Activated T-helper 1 cell treated with anti-CD3 and anti-CD28 coated beads, Interleukin-12 subunit alpha, Interleukin-12 subunit beta, Interleukin-2, Interleukin-4 antibody, amounts not matched to agents 30 ng/mL and 10 ng/mL and 1 ng/mL, durations not matched to agents 14 hours and 24 hours and 36 hours (primary cell): Measurements from ENCODE around the gene DCC. TPM values are rescaled to one million over a fixed set of nuclear protein-coding genes. Genes with fewer than 3 reads are reported as not detected.

Source experiments
- DNase-seq: peaks from one replicate; pipeline ENCODE4 v3.0.0; 2021; ENCODE audit warnings: low spot score
- H3K27ac Mint-ChIP-seq: one replicate; pipeline ENCODE4 v1.8.0; 2021; ENCODE audit warnings: mild to moderate bottlenecking, mixed read lengths
- H3K27me3 Mint-ChIP-seq: one replicate; pipeline ENCODE4 v1.8.0; 2022; ENCODE audit warnings: mild to moderate bottlenecking, moderate library complexity, mixed read lengths; ENCODE audit not compliant: insufficient read depth
- H3K36me3 Mint-ChIP-seq: one replicate; pipeline ENCODE4 v1.8.0; 2021; ENCODE audit warnings: low read depth, mixed read lengths
- H3K4me1 Mint-ChIP-seq: one replicate; pipeline ENCODE4 v1.8.0; 2021; ENCODE audit warnings: low read depth, mixed read lengths
- H3K4me3 Mint-ChIP-seq: one replicate; pipeline ENCODE4 v1.8.0; 2021; ENCODE audit warnings: mild to moderate bottlenecking, moderate library complexity, mixed read lengths
- H3K9me3 Mint-ChIP-seq: one replicate; pipeline ENCODE4 v1.8.0; 2021; ENCODE audit warnings: mixed read lengths
- intact Hi-C: fragments of 100-400 bp; cut with micrococcal nuclease; formaldehyde crosslinking; loops from one replicate; pipeline ENCODE4 v1.15.1; 2024
- total RNA-seq: library from RNA; stranded (reverse); gene quantifications from 2 replicates; pipeline ENCODE4 v1.2.3, GENCODE V29; 2022

The DCC gene
- total RNA-seq, 1 donor from 2014 or later, result not detected

- no peaks in the 10 kb centered on the region for H3K4me1 Mint-ChIP-seq
- H3K36me3 Mint-ChIP-seq, result no peaks in the 10 kb centered on the region
- no peak overlapping the region for H3K27ac Mint-ChIP-seq
- DNase-seq, result no peak
- H3K9me3 Mint-ChIP-seq, result peaks cover 12% of the 10 kb centered on the region
- H3K27me3 Mint-ChIP-seq, result no peaks in the 10 kb centered on the region
- intact Hi-C loops, result no loop called here
- no peak overlapping the region for H3K4me3 Mint-ChIP-seq
These were observed 149.7 kb downstream of the DCC start for GRCh38 chr18:52489396-52490306.

GRCh38 chr18:52496426-52496825, 156.4 kb downstream of the DCC start:
- Mint-ChIP-seq H3K27ac (no peak overlapping the region), H3K4me1 (no peaks in the 10 kb centered on the region), H3K36me3 (no peaks in the 10 kb centered on the region), H3K4me3 (no peak overlapping the region), H3K9me3 (peaks cover 8% of the 10 kb centered on the region), H3K27me3 (no peaks in the 10 kb centered on the region)
- intact Hi-C loops, result no loop called here
- DNase-seq, result no peak

DNA sequence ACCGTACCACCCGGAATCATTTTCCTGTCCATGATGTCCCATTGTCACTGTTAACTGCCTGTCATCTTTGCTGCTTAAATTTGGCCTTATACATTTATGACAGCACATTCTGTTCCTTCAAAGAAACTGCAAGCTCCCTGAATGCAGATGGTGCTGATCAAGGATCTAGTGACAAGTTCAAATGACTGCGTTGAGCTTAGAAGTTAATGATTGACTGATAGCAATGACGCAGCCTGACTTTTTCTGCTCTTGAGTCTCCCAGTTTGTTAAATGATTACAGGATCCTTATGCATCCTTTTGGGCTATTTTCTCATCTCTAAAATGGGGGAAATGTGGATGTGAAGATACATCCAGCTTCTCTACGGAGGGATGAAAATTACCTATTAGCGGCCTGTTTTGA, 159.0 kb downstream of the DCC start:
- Mint-ChIP-seq H3K36me3 (no peaks in the 10 kb centered on the region), H3K27ac (no peak overlapping the region), H3K27me3 (no peaks in the 10 kb centered on the region), H3K4me3 (no peak overlapping the region), H3K9me3 (peaks cover 5% of the 10 kb centered on the region), H3K4me1 (no peaks in the 10 kb centered on the region)
- intact Hi-C loops, result no loop called here
- no peak for DNase-seq

- Mint-ChIP-seq H3K27ac (no peak overlapping the region), H3K4me3 (no peak overlapping the region), H3K27me3 (no peaks in the 10 kb centered on the region), H3K36me3 (no peaks in the 10 kb centered on the region), H3K4me1 (no peaks in the 10 kb centered on the region), H3K9me3 (peaks cover 2% of the 10 kb centered on the region)
- intact Hi-C loops, result no loop called here
- DNase-seq, result no peak
These were observed 159.6 kb downstream of the DCC start for GRCh38 chr18:52499644-52500043.

DNA sequence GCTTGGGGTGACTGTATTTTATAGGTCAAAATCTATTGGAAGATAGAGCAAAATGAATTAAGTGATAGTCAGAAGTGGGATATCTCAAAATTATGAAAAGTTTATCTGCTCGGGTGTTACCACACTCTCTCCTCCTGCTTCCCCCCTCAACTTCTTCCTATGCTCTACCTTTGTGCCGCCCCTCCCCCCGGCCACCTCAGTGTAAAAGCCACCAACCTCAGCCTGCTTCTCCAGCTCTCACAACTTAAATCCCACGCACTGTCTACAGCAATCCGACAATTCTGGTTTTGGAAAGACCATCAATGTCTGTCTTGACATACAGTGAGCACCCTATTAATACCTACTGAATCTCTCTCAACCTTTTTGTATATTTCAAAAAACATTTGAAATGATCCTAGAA, 164.6 kb downstream of the DCC start:
- intact Hi-C loops, result no loop called here
- H3K9me3 Mint-ChIP-seq, result peaks cover 3% of the 10 kb centered on the region
- H3K4me3 Mint-ChIP-seq, result no peak overlapping the region
- H3K27me3 Mint-ChIP-seq, result no peaks in the 10 kb centered on the region
- H3K36me3 Mint-ChIP-seq, result no peaks in the 10 kb centered on the region
- H3K4me1 Mint-ChIP-seq, result no peaks in the 10 kb centered on the region
- H3K27ac Mint-ChIP-seq, result no peak overlapping the region
- no peak for DNase-seq

DNA sequence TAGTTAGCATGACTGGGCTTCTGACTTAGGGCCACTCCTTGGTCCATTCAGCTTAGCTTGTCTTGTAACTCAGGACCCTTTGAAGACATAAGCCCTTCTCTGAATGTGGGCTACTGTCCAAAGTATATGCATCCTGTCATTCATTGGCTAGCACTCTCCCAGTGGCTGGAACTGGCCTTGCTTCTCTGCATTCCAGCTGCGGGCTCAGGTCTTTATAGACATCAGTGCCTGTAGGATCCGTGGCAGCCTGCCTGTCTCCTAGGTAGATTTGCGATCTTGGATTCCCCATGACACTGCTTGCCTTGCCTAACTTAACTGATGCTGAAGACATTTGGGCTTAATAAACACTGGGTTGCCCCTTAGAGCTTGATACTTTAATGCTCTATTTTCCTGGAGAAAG, 170.1 kb downstream of the DCC start:
- Mint-ChIP-seq H3K27ac (no peak overlapping the region), H3K27me3 (no peaks in the 10 kb centered on the region), H3K4me3 (no peak overlapping the region), H3K36me3 (no peaks in the 10 kb centered on the region), H3K4me1 (no peaks in the 10 kb centered on the region), H3K9me3 (no peaks in the 10 kb centered on the region)
- intact Hi-C loops, result no loop called here
- no peak for DNase-seq

GRCh38 chr18:52518086-52518485, 178.1 kb downstream of the DCC start:
- intact Hi-C loops, result no loop called here
- no peaks in the 10 kb centered on the region for H3K4me1 Mint-ChIP-seq
- DNase-seq, result no peak
- no peak overlapping the region for H3K27ac Mint-ChIP-seq
- H3K4me3 Mint-ChIP-seq, result no peak overlapping the region
- H3K36me3 Mint-ChIP-seq, result no peaks in the 10 kb centered on the region
- H3K9me3 Mint-ChIP-seq, result no peaks in the 10 kb centered on the region
- H3K27me3 Mint-ChIP-seq, result no peaks in the 10 kb centered on the region

- H3K4me3 Mint-ChIP-seq, result no peak overlapping the region
- no peaks in the 10 kb centered on the region for H3K4me1 Mint-ChIP-seq
- intact Hi-C loops, result no loop called here
- no peak for DNase-seq
- H3K36me3 Mint-ChIP-seq, result no peaks in the 10 kb centered on the region
- no peaks in the 10 kb centered on the region for H3K27me3 Mint-ChIP-seq
- H3K27ac Mint-ChIP-seq, result no peak overlapping the region
- no peaks in the 10 kb centered on the region for H3K9me3 Mint-ChIP-seq
These were observed 179.0 kb downstream of the DCC start for GRCh38 chr18:52519021-52519420.

- Mint-ChIP-seq H3K9me3 (no peaks in the 10 kb centered on the region), H3K36me3 (no peaks in the 10 kb centered on the region), H3K27me3 (no peaks in the 10 kb centered on the region), H3K4me3 (no peak overlapping the region), H3K27ac (no peak overlapping the region), H3K4me1 (no peaks in the 10 kb centered on the region)
- no peak for DNase-seq
- intact Hi-C loops, result no loop called here
These were observed 183.6 kb downstream of the DCC start for GRCh38 chr18:52523566-52523965.

GRCh38 chr18:52531836-52532235, 191.8 kb downstream of the DCC start:
- Mint-ChIP-seq H3K27ac (no peak overlapping the region), H3K9me3 (peaks cover 3% of the 10 kb centered on the region), H3K4me3 (no peak overlapping the region), H3K4me1 (no peaks in the 10 kb centered on the region), H3K27me3 (no peaks in the 10 kb centered on the region), H3K36me3 (no peaks in the 10 kb centered on the region)
- no peak for DNase-seq
- intact Hi-C loops, result no loop called here

- Mint-ChIP-seq H3K4me3 (no peak overlapping the region), H3K9me3 (no peaks in the 10 kb centered on the region), H3K36me3 (no peaks in the 10 kb centered on the region), H3K27me3 (no peaks in the 10 kb centered on the region), H3K4me1 (no peaks in the 10 kb centered on the region), H3K27ac (no peak overlapping the region)
- DNase-seq, result no peak
- intact Hi-C loops, result no loop called here
These were observed 196.0 kb downstream of the DCC start for GRCh38 chr18:52536039-52536438.

DNA sequence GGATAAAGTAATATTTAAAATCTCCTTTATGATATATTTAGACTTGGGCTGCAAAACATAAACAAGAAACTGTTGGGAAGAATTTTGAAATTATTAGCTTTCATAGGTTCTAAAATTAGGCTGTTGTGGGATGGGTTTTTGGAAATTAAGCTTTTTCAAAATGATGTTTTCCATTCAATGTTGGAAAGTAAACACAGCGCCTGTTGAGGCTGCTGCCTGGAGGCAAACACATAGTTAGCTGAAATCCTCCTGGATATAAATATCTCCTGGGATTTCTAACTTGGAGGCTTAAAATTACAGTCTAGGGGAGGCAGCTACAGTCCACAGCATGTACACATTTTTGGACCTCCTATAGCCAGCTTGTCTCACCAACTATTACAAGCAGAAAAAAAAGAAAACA, 197.3 kb downstream of the DCC start:
- Mint-ChIP-seq H3K4me3 (no peak overlapping the region), H3K9me3 (no peaks in the 10 kb centered on the region), H3K4me1 (no peaks in the 10 kb centered on the region), H3K27me3 (no peaks in the 10 kb centered on the region), H3K36me3 (no peaks in the 10 kb centered on the region), H3K27ac (no peak overlapping the region)
- intact Hi-C loops, result no loop called here
- no peak for DNase-seq

GRCh38 chr18:52541056-52541455, 201.1 kb downstream of the DCC start:
- no peak overlapping the region for H3K4me3 Mint-ChIP-seq
- H3K9me3 Mint-ChIP-seq, result no peaks in the 10 kb centered on the region
- intact Hi-C loops, result no loop called here
- H3K4me1 Mint-ChIP-seq, result no peaks in the 10 kb centered on the region
- no peaks in the 10 kb centered on the region for H3K27me3 Mint-ChIP-seq
- no peaks in the 10 kb centered on the region for H3K36me3 Mint-ChIP-seq
- no peak overlapping the region for H3K27ac Mint-ChIP-seq
- DNase-seq, result no peak

GRCh38 chr18:52544086-52544485, 204.1 kb downstream of the DCC start:
- DNase-seq, result no peak
- no peak overlapping the region for H3K4me3 Mint-ChIP-seq
- no peaks in the 10 kb centered on the region for H3K4me1 Mint-ChIP-seq
- H3K27me3 Mint-ChIP-seq, result no peaks in the 10 kb centered on the region
- no peaks in the 10 kb centered on the region for H3K36me3 Mint-ChIP-seq
- H3K9me3 Mint-ChIP-seq, result no peaks in the 10 kb centered on the region
- intact Hi-C loops, result no loop called here
- no peak overlapping the region for H3K27ac Mint-ChIP-seq
